ENCODE results near the gene EZR. TPM values are rescaled to one million over a fixed set of nuclear protein-coding genes. Genes with fewer than 3 reads are reported as not detected.

EZR gene
- polyA plus RNA-seq, 1 donor (not counting 4 experiments of a cell fraction or from before 2014, with no cell fraction given): 277 TPM

- Histone ChIP-seq H3K4me1 (ENCODE audit: control insufficient read depth, extremely low read depth, insufficient read depth, low read length) (peaks cover 70% of the 10 kb centered on the region), H3K27ac (ENCODE audit: control insufficient read depth, insufficient read depth, low read length) (peak overlapping the region; percentile 56), H3K9me1 (ENCODE audit: control insufficient read depth, extremely low read depth, insufficient read depth, low read length) (peaks cover 4% of the 10 kb centered on the region), H4K20me1 (ENCODE audit: control insufficient read depth, extremely low read depth, insufficient read depth, low read length) (no peaks in the 10 kb centered on the region), H3K9ac (ENCODE audit: control insufficient read depth, extremely low read depth, insufficient read depth, low read length) (no peak overlapping the region), H3K27me3 (ENCODE audit: control insufficient read depth, extremely low read depth, insufficient read depth, low read length) (no peaks in the 10 kb centered on the region), H3K9me3 (ENCODE audit: control insufficient read depth, low read depth, low read length) (no peaks in the 10 kb centered on the region), H3K4me2 (ENCODE audit: control insufficient read depth, extremely low read depth, insufficient read depth, low read depth, low read length) (no peak overlapping the region), H3K79me2 (ENCODE audit: control insufficient read depth, insufficient read depth, low read length) (peaks cover 63% of the 10 kb centered on the region), H3K36me3 (ENCODE audit: control insufficient read depth in 2 of 2, extremely low read depth in 1 of 2, insufficient read depth in 2 of 2, low read length in 2 of 2) (peaks cover 55 to 65% of the 10 kb centered on the region in 2 experiments), H2AFZ (ENCODE audit: control insufficient read depth, low read length) (no peak overlapping the region), H3K4me3 (ENCODE audit: control insufficient read depth in 2 of 3, extremely low read depth in 1 of 3, insufficient read depth in 2 of 3, low read depth in 1 of 3, low read length in 3 of 3) (no peak overlapping the region)
- dilution Hi-C loops (cut with MboI; ENCODE audit: extremely low pct_ligation_motif_present, low sequenced_read_pairs): no loop called here
- FAIRE-seq (no peak), DNase-seq (ENCODE audit: low read depth, low spot score) (no peak)
- no peak for TF ChIP-seq CTCF (optimal IDR thresholded peaks at IDR 0.05 in 1 of 3, IDR thresholded peaks at IDR 0.05 in 1 of 3, conservative IDR thresholded peaks at IDR 0.05 in 1 of 3; ENCODE audit: extremely low read depth in 1 of 3, insufficient read depth in 2 of 3, low read length in 3 of 3)
- no peak for TF ChIP-seq EZH2 (IDR thresholded peaks at IDR 0.05; ENCODE audit: low read length)
Measured at GRCh38 chr6:158783167-158783450, 36.1 kb downstream of the EZR start.

GRCh38 chr6:158782432-158783166 lies 36.6 kb downstream of the EZR start:
- TF ChIP-seq CTCF (optimal IDR thresholded peaks at IDR 0.05 in 1 of 3, IDR thresholded peaks at IDR 0.05 in 1 of 3, conservative IDR thresholded peaks at IDR 0.05 in 1 of 3; ENCODE audit: extremely low read depth in 1 of 3, insufficient read depth in 2 of 3, low read length in 3 of 3): no peak
- peaks cover 58 to 64% of the 10 kb centered on the region in 2 experiments for H3K36me3 ChIP-seq (ENCODE audit: control insufficient read depth in 2 of 2, extremely low read depth in 1 of 2, insufficient read depth in 2 of 2, low read length in 2 of 2)
- peaks cover 64% of the 10 kb centered on the region for H3K79me2 ChIP-seq (ENCODE audit: control insufficient read depth, insufficient read depth, low read length)
- H3K9me3 ChIP-seq (ENCODE audit: control insufficient read depth, low read depth, low read length): no peaks in the 10 kb centered on the region
- H3K4me1 ChIP-seq (ENCODE audit: control insufficient read depth, extremely low read depth, insufficient read depth, low read length): peaks cover 65% of the 10 kb centered on the region
- dilution Hi-C loops (cut with MboI; ENCODE audit: extremely low pct_ligation_motif_present, low sequenced_read_pairs): no loop called here
- peaks cover 2% of the 10 kb centered on the region for H4K20me1 ChIP-seq (ENCODE audit: control insufficient read depth, extremely low read depth, insufficient read depth, low read length)
- peaks cover 4% of the 10 kb centered on the region for H3K9me1 ChIP-seq (ENCODE audit: control insufficient read depth, extremely low read depth, insufficient read depth, low read length)
- no peak overlapping the region for H2AFZ ChIP-seq (ENCODE audit: control insufficient read depth, low read length)
- no peak overlapping the region for H3K9ac ChIP-seq (ENCODE audit: control insufficient read depth, extremely low read depth, insufficient read depth, low read length)
- H3K27me3 ChIP-seq (ENCODE audit: control insufficient read depth, extremely low read depth, insufficient read depth, low read length): no peaks in the 10 kb centered on the region
- H3K4me3 ChIP-seq (ENCODE audit: control insufficient read depth in 2 of 3, extremely low read depth in 1 of 3, insufficient read depth in 2 of 3, low read depth in 1 of 3, low read length in 3 of 3): no peak overlapping the region
- DNase-seq (ENCODE audit: low read depth, low spot score): no peak
- H3K4me2 ChIP-seq (ENCODE audit: control insufficient read depth, extremely low read depth, insufficient read depth, low read depth, low read length): no peak overlapping the region
- peak; percentile 39 for FAIRE-seq
- H3K27ac ChIP-seq (ENCODE audit: control insufficient read depth, insufficient read depth, low read length): no peak overlapping the region
